NOMO-1 (cell line): ENCODE results near the gene ANK3.

Experiments used
- DNase-seq, 2 experiments: peaks; one replicate each; lab custom pipeline; 2025; ENCODE audit not compliant: unreplicated experiment in 2 of 2; lab: John Stamatoyannopoulos, UW

The ANK3 gene

GRCh38 chr10:60414877-60415585 lies 25.4 kb upstream of the ANK3 start:
- DNase-seq, result no peak

GRCh38 chr10:60414111-60414510 lies 24.4 kb upstream of the ANK3 start:
- no peak for DNase-seq

- no peak for DNase-seq
These were observed 23.8 kb upstream of the ANK3 start for GRCh38 chr10:60413306-60414012.

GRCh38 chr10:60410970-60411369 lies 21.3 kb upstream of the ANK3 start:
- no peak for DNase-seq

GRCh38 chr10:60409202-60409601 lies 19.5 kb upstream of the ANK3 start:
- DNase-seq, result no peak

- DNase-seq, result no peak
These were observed 16.5 kb upstream of the ANK3 start for GRCh38 chr10:60406182-60406581.

DNA sequence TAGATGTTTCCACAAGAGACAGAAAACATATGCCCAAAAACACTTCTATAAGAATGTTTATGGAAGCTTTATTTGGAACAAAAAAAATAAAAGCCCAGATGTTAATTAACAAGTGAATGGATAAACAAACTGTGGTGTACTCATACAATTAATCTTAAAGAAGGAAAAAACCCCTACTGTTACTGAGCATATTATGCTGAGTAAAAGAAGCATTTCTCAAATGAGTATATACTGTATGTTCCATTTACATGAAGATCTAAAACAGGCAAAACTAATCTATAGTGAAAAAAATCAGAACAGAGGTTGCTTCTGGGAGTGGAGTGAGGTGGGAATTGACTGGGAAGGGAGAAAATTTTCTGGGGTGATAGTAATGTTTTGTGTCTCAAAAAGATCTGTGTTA lies 15.5 kb upstream of the ANK3 start:
- DNase-seq, result no peak

- no peak for DNase-seq
These were observed 13.6 kb upstream of the ANK3 start for GRCh38 chr10:60403168-60403873.

DNA sequence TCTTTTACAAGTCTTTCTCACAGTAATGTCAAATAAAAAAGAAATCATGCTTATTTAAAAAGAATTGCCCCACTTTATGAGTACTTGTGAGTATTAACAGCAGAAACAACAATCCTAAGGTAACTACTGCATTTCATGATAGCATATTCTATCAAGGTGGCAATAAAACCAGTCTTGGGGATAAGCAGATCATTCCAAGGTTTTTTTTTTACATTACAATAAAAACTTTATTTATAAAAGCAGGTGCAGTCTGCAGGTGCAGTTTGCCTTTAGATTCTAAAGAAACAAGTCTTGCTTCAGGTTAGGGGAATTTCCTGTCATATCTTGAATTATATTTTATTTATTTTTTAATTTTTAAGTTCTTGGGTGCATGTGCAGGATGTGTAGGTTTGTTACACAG lies 10.7 kb upstream of the ANK3 start:
- DNase-seq, result no peak

DNA sequence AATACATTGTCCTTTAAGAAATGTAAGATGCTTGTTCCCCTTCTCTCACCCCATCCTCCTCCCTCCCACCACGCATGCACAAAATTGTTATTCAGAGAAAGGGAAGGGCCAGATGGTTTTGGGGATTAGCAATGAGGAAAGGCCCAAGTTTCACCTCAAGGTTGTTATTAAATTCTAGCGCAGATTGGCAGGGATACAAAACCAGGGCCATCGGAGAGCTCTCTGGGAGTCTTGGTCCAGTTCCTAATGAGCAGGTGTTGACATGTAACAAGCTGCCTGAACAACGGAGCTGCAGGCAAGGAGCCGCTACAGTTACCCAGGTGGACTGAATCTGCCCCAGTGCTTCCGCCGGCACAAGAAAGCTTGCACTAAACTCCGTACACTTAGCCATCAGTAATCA lies 9.7 kb upstream of the ANK3 start:
- DNase-seq, result no peak

DNA sequence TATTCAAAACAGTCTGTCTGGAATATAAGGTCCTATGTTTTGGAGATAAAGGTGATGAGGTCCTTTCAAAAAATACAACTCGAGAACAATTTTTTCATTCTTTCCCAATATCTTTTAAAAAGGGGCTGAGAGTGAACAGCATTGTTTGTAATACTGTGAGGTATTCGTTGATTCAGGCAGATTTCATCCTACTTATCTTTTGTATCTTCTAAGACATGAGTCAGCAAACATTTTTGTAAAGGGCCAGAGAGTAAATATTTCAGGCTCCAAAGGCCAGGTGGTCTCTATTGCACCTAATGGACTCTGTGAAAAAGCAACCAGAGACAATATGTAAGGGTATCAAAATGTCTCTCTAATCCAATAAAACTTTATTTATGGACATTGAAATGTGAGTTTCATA lies 8.1 kb upstream of the ANK3 start:
- no peak for DNase-seq

DNA sequence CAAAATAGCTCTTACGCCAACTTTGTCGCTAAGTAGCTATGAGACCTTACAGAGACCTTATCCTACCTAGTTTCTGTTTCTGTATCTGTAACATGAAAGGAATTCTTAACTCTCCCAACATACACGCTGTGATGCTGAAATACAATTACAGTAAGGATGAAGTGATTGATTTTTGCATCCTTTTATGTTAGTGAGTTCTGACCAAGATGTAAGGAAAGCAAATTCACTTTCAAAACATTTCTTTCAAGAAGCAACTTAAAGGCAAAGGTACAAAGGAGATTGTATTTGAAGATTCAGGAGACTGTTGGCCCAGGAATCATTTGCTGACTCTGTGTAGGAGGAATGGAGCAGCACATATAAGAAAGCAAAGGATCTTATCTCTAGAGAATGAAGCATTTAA lies 7.1 kb upstream of the ANK3 start:
- DNase-seq, result no peak

DNA sequence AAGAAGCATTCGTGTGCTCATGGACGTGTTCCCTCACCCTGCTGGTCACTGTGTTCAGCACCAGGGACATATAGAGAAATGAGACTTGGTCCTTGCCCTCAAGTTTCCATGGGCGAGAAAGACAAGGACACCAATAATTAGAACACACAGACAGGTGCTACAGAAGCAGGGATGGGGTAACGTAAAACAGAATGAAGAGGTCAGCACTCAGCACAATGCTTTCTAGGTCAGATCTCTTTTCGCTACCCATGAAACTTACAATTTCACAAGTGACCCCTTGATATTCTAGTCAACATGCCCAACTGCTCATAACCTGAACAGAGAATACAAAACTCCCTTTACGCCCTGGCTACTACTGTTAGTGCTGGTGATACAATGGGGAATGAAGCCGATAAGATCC lies 6.0 kb upstream of the ANK3 start:
- no peak for DNase-seq

- no peak for DNase-seq
These were observed 4.8 kb upstream of the ANK3 start for GRCh38 chr10:60394446-60394845.

- DNase-seq, result no peak
These were observed 550 bp upstream of the ANK3 start for GRCh38 chr10:60390224-60390626.

DNA sequence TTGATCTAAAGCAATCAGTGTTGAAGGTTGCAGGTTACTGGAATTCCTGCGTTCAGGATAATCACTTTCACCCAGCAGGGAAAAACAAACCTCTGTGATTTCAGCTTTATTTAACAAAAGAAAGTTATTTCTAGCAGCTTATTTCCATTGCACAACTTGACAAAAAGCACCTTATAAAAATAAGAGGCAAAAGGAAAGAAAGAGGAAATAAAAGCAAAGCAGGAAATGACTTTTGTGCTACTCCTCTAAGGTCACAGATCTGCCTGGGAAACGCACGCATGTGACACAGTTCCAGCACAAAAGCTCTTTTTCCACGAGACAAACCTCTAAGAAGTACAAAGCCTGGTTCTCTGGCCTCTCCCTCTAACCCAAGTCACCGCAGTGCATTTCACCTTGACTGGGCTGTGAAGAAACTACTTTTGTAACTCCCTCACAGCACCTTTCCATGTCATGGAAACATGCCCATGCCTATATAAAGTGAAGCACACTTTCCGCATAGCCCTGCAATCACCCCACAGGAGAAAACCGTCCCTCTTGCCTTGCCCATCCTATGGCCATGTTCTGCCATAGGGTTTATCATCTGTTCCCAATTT lies 870 bp downstream of the ANK3 start:
- DNase-seq, result peak in 1 of 2 experiments; percentile 59

DNA sequence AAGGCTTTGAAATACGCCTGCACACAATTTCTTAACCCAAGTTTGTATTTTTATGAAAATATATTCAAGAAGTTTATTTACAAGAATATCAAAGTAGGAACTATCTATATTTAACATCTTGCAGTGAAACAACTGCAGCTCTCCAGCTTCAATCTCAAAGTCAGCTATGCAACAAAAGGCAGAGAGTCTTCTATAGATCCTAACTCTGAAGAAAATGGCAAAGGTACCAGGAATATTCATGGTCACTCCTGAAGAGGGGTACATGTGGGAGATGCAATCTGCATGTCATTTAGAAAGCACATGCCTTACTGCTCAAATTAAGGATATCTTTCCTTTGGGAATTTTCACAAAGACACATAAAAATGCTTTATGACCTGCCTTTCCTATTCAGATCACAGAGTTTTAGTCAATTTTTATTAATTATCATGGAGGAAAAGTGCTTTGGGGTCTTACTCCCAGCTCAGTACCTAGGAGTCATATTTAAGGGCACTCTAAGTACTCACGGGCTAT lies 1.5 kb downstream of the ANK3 start:
- DNase-seq, result no peak

- no peak for DNase-seq
These were observed 2.1 kb downstream of the ANK3 start for GRCh38 chr10:60387531-60387930.

GRCh38 chr10:60385399-60385738 lies 4.3 kb downstream of the ANK3 start:
- DNase-seq, result no peak

DNA sequence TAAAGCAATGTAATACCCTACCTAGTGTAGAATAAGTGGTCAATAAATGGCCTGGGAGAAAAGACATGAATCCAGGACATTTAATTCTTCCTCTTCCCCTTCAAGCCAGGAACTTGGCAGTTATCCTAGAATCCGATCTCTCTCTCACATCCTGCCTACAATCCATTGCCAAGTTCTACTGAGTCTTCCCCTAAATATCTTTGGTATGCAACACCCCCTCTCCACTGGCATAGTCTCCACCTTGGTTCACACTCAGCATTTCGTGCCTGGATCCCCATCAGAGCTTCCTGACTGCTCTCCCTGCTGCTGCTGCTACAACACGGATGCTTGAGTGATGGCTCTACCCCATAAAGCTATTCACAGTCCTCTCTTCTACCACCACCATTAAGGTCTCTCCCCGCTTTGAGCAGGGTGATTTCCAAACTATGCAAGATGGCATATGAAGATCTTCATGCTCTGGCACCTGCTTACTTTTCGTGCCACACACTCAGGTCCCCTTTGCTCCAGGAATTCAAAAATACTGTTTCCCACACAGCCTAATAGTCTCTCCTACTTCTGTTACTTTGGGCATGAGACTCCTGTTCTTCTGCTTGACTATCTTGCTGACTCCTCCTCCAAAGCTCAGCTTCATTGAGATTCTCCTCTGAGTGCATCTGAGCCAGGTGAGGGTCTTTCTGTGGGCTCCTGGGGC lies 4.8 kb downstream of the ANK3 start:
- no peak for DNase-seq

GRCh38 chr10:60384011-60384410 lies 5.7 kb downstream of the ANK3 start:
- no peak for DNase-seq
